Neural cell (in vitro differentiated cells): ENCODE measurements around the gene TICRR. TPM values are rescaled to one million over a fixed set of nuclear protein-coding genes. Genes with fewer than 3 reads are reported as not detected.

ENCODE experiments used
- H2AFZ ChIP-seq: fragments of 200-600, 300-800 bp; sonication (generic), shearing (Covaris generic); 2 replicates; pipeline ENCODE4 v1.6.0; 2014; ENCODE audit warnings: low read depth, mild to moderate bottlenecking, antibody characterized with exemption, low read length, moderate library complexity
- H3F3A ChIP-seq: fragments of 200-600 bp; shearing (Covaris generic); 2 replicates; pipeline ENCODE4 v1.6.1; 2016; ENCODE audit warnings: mild to moderate bottlenecking, moderate library complexity, mixed read lengths, antibody characterized with exemption, low read length; ENCODE audit not compliant: insufficient read depth, poor library complexity, severe bottlenecking
- H3K27ac ChIP-seq: fragments of 200-600, 300-800 bp; sonication (generic), shearing (Covaris generic); 2 replicates; pipeline ENCODE4 v1.5.1; 2014; ENCODE audit warnings: mild to moderate bottlenecking, low read length, moderate library complexity
- H3K27me3 ChIP-seq: fragments of 300-800, 200-600 bp; sonication (generic), shearing (Covaris generic); 2 replicates; pipeline ENCODE4 v1.6.0; 2014; ENCODE audit warnings: mild to moderate bottlenecking, low read depth, low read length, moderate library complexity; ENCODE audit not compliant: insufficient read depth
- H3K36me3 ChIP-seq: fragments of 300-800, 200-600 bp; sonication (generic), shearing (Covaris generic); 2 replicates; pipeline ENCODE4 v1.5.1; 2014; ENCODE audit warnings: mild to moderate bottlenecking, antibody characterized with exemption, low read length, moderate library complexity; ENCODE audit not compliant: insufficient read depth
- H3K4me2 ChIP-seq: fragments of 300-800, 200-600 bp; sonication (generic), shearing (Covaris generic); 2 replicates; pipeline ENCODE4 v1.6.0; 2014; ENCODE audit warnings: mild to moderate bottlenecking, low read length
- H3K4me3 ChIP-seq: fragments of 300-800, 200-600 bp; sonication (generic), shearing (Covaris generic); 2 replicates; pipeline ENCODE4 v1.5.1; 2014; ENCODE audit warnings: mild to moderate bottlenecking, low read length, moderate library complexity
- H3K79me2 ChIP-seq: fragments of 200-600 bp; shearing (Covaris generic); replicated peaks from 2 replicates; pipeline ENCODE4 v1.6.0; 2014; ENCODE audit warnings: mild to moderate bottlenecking, low read length, moderate library complexity; ENCODE audit not compliant: insufficient read depth
- H3K9ac ChIP-seq: fragments of 300-800, 200-600 bp; sonication (generic), shearing (Covaris generic); 2 replicates; pipeline ENCODE4 v1.6.1; 2016; ENCODE audit warnings: mild to moderate bottlenecking, low read length, mixed read lengths
- H3K9me2 ChIP-seq: fragments of 200-600 bp; shearing (Covaris generic); 2 replicates; pipeline ENCODE4 v1.6.1; 2016; ENCODE audit warnings: mild to moderate bottlenecking, low read length, mixed read lengths; ENCODE audit not compliant: insufficient read depth
- H3K9me3 ChIP-seq: fragments of 200-600, 300-800 bp; sonication (generic), shearing (Covaris generic); 2 replicates; pipeline ENCODE4 v1.6.1; 2016; ENCODE audit warnings: mild to moderate bottlenecking, mixed run types, low read length, moderate library complexity, mixed read lengths
- H4K20me1 ChIP-seq: fragments of 200-600 bp; shearing (Covaris generic); 2 replicates; pipeline ENCODE4 v1.6.1; 2016; ENCODE audit warnings: mild to moderate bottlenecking, mixed run types; ENCODE audit not compliant: insufficient read depth
- CTCF ChIP-seq: fragments of 450-650 bp; IDR thresholded peaks from 2 replicates; pipeline ENCODE4 v1.5.1; 2014; ENCODE audit warnings: antibody characterized with exemption, mild to moderate bottlenecking, moderate library complexity; ENCODE audit not compliant: poor library complexity, severe bottlenecking
- EP300 ChIP-seq: fragments of 450-650 bp; conservative IDR thresholded peaks from 2 replicates; pipeline ENCODE4 v1.6.1; 2014; ENCODE audit warnings: antibody characterized with exemption, mild to moderate bottlenecking, moderate library complexity; ENCODE audit not compliant: poor library complexity, severe bottlenecking
- EZH2 ChIP-seq: fragments of 200-600, 300-800 bp; shearing (Covaris generic), sonication (generic); IDR thresholded peaks from 2 replicates; pipeline ENCODE4 v1.6.1; 2014; ENCODE audit warnings: antibody characterized with exemption, low read length, borderline replicate concordance, mild to moderate bottlenecking; ENCODE audit not compliant: insufficient read depth, poor library complexity, severe bottlenecking
- MXI1 ChIP-seq: fragments of 450-650 bp; conservative IDR thresholded peaks from 2 replicates; pipeline ENCODE4 v1.6.1; 2014; ENCODE audit warnings: antibody characterized with exemption, mild to moderate bottlenecking; ENCODE audit not compliant: poor library complexity, severe bottlenecking
- POLR2AphosphoS5 ChIP-seq: IDR thresholded peaks from 2 replicates; pipeline ENCODE4 v1.6.1; 2012
- RAD21 ChIP-seq: fragments of 450-650 bp; conservative IDR thresholded peaks from 2 replicates; pipeline ENCODE4 v1.6.1; 2014; ENCODE audit warnings: antibody characterized with exemption, mild to moderate bottlenecking, moderate library complexity
- REST ChIP-seq: IDR thresholded peaks from 2 replicates; pipeline ENCODE4 v1.6.1; 2012; ENCODE audit warnings: borderline replicate concordance
- SMC3 ChIP-seq: fragments of 450-650 bp; conservative IDR thresholded peaks from 2 replicates; pipeline ENCODE4 v1.6.1; 2014; ENCODE audit warnings: antibody characterized with exemption, mild to moderate bottlenecking, moderate library complexity; ENCODE audit not compliant: poor library complexity
- TAF1 ChIP-seq: IDR thresholded peaks from 2 replicates; pipeline ENCODE4 v1.6.1; 2012; ENCODE audit warnings: low read depth
- polyA plus RNA-seq: library from polyadenylated mRNA; depleted of rRNA; stranded (reverse); fragments of >200 nt; gene quantifications from 2 replicates; pipeline ENCODE4 v1.2.3, GENCODE V29; 2014

The TICRR gene
- polyA plus RNA-seq, 1 donor from 2014 or later = 0.36 TPM

- TF ChIP-seq SMC3 = no peak
- TF ChIP-seq REST = no peak
- TF ChIP-seq POLR2AphosphoS5 = no peak
- TF ChIP-seq RAD21 = no peak
- TF ChIP-seq TAF1 = no peak
- no peak for TF ChIP-seq EZH2
- TF ChIP-seq CTCF = no peak
- no peak for TF ChIP-seq MXI1
- no peak for TF ChIP-seq EP300
- H3K27ac ChIP-seq = no peak overlapping the region
- H3K4me2 ChIP-seq = no peak overlapping the region
- no peaks in the 10 kb centered on the region for H4K20me1 ChIP-seq
- H3K9me3 ChIP-seq = no peaks in the 10 kb centered on the region
- H3K9ac ChIP-seq = no peak overlapping the region
- H3K36me3 ChIP-seq = no peaks in the 10 kb centered on the region
- no peak overlapping the region for H3K4me3 ChIP-seq
- H3K79me2 ChIP-seq = no peaks in the 10 kb centered on the region
- no peaks in the 10 kb centered on the region for H3K27me3 ChIP-seq
- H3F3A ChIP-seq = no peaks in the 10 kb centered on the region
- no peak overlapping the region for H2AFZ ChIP-seq
- no peaks in the 10 kb centered on the region for H3K9me2 ChIP-seq
Measured at GRCh38 chr15:89627256-89627970, 52.1 kb downstream of the TICRR start.

GRCh38 chr15:89628301-89628700, 53.0 kb downstream of the TICRR start:
- Histone ChIP-seq H3K27me3 (no peaks in the 10 kb centered on the region), H4K20me1 (no peaks in the 10 kb centered on the region), H3F3A (no peaks in the 10 kb centered on the region), H3K27ac (no peak overlapping the region), H3K36me3 (peaks cover 3% of the 10 kb centered on the region), H3K9me3 (no peaks in the 10 kb centered on the region), H2AFZ (no peak overlapping the region), H3K4me2 (no peak overlapping the region), H3K79me2 (no peaks in the 10 kb centered on the region), H3K9me2 (no peaks in the 10 kb centered on the region), H3K9ac (no peak overlapping the region), H3K4me3 (no peak overlapping the region)
- no peak for TF ChIP-seq RAD21
- no peak for TF ChIP-seq POLR2AphosphoS5
- TF ChIP-seq CTCF = no peak
- no peak for TF ChIP-seq EP300
- no peak for TF ChIP-seq REST
- no peak for TF ChIP-seq EZH2
- no peak for TF ChIP-seq TAF1
- TF ChIP-seq MXI1 = no peak
- TF ChIP-seq SMC3 = no peak
